GM12865 (cell line): ENCODE results near the gene NR5A2.

Experiments used
- DNase-seq: peaks from one replicate; pipeline ENCODE4 v3.0.0; 2010; ENCODE audit warnings: low read depth
- H3K4me3 ChIP-seq: 2 replicates; pipeline ENCODE4 v1.5.1; 2011; ENCODE audit warnings: mild to moderate bottlenecking, low read depth, low read length, control low read depth
- TF ChIP-seq, protein P1 (sequence below): IDR thresholded peaks from 2 replicates; pipeline ENCODE4 v1.5.1; 2011; ENCODE audit warnings: low read length, control low read depth, low read depth, inconsistent platforms; ENCODE audit not compliant: insufficient read depth; ENCODE audit errors: missing control alignments

The NR5A2 gene

DNA sequence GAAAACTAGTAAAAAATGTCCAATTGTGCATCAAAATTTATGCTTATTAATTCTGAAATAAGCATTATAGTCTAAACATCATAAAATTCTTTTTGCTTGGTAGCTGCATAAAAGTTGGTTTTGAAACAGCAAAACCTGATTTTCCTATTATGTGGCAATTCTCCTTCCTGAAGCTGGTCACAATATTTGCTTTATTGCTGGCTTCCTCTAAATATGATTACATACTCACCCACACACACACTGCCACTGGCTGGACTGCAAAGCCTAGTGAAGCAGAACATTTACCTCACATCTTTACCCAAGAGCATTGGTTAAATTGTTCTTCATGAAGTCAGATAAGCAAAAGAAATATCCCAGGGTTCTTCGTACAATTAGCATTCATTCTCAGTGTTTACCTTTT, 103.0 kb downstream of the NR5A2 start:
- TF ChIP-seq, protein P1, sequence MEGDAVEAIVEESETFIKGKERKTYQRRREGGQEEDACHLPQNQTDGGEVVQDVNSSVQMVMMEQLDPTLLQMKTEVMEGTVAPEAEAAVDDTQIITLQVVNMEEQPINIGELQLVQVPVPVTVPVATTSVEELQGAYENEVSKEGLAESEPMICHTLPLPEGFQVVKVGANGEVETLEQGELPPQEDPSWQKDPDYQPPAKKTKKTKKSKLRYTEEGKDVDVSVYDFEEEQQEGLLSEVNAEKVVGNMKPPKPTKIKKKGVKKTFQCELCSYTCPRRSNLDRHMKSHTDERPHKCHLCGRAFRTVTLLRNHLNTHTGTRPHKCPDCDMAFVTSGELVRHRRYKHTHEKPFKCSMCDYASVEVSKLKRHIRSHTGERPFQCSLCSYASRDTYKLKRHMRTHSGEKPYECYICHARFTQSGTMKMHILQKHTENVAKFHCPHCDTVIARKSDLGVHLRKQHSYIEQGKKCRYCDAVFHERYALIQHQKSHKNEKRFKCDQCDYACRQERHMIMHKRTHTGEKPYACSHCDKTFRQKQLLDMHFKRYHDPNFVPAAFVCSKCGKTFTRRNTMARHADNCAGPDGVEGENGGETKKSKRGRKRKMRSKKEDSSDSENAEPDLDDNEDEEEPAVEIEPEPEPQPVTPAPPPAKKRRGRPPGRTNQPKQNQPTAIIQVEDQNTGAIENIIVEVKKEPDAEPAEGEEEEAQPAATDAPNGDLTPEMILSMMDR, result no peak
- DNase-seq, result no peak
- H3K4me3 ChIP-seq, result no peak overlapping the region

DNA sequence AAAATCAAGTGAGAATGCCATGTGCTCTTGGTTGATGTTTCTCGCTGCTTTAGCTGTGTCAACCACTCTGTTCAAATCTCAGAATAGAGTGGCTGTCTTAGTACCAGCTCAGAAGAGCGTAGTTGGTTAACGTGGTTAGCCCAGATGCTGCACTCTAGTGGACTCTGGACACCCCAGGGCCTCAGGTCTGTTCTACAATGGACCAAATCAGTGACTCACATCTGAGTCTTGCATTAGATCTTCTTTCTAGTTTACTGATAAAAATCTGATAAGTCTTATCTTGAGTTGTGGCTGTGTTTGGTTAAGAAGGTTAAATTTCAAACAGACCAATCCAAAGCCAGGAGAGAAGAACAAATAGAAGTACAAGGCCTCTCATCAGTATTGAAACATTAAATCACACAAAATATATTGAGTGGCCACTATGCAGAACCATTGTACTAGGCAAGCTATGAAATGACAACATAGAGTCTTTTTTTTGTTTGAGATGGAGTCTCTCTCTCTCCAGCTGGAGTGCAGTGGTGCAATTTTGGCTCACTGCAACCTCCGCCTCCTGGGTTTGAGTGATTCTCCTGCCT, 104.1 kb downstream of the NR5A2 start:
- no peak overlapping the region for H3K4me3 ChIP-seq
- DNase-seq, result no peak
- TF ChIP-seq, protein P1, result no peak

DNA sequence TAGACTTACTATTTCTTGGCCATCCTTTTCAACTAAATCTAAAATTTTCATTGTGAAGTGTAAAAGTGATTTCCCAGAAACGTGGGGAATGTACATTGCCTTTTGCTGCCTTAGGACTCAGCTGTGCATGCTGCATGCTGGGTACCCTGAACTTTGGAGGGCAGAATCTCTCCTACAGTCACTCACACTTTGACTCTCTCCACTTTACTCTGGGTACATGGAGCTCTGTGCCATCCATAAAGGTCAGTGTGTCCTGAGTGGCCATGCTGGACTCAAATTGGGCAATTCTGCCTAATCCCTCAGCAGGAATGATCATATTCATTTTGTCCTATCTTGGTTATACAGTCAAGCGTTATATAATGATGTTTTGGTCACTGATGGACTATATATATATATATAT, 105.6 kb downstream of the NR5A2 start:
- H3K4me3 ChIP-seq, result no peak overlapping the region
- DNase-seq, result no peak
- TF ChIP-seq, protein P1, result no peak

DNA sequence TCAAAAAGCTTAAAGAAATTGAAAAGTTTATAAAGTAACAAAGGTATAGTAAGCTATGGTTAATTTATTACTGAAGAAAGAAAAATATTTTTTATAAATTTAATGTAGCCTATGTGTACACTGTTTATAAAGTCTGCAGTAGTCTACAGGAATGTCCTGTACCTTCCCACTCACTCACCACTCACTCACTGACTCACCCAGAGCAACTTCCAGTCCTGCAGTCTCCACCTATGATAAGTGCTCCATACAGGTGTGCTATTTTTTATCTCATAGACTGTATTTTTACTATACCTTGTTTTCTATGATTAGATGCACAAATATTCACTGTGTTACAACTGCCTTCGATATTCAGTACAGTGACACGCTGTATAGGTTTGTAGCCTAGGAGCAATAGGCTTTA, 106.6 kb downstream of the NR5A2 start:
- TF ChIP-seq, protein P1, result no peak
- no peak for DNase-seq
- no peak overlapping the region for H3K4me3 ChIP-seq

DNA sequence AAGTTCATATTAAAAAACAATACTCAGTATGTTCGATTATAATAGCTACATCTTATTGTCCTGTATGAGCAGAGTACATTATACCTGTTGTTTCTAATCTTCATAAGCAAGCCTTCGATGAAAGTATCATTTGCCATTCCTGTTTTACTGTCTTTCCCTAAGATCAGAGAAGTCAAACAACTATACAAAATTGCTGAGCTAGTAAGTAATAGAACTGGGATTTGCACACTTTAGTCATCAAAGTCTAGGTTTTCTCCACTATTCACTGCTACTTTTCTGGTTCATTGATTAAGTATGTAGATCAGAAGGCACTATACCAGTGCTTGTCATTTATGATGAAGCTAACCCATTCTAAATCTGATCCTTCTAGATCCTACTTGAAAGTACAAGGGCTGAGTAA, 108.9 kb downstream of the NR5A2 start:
- no peak for DNase-seq

DNA sequence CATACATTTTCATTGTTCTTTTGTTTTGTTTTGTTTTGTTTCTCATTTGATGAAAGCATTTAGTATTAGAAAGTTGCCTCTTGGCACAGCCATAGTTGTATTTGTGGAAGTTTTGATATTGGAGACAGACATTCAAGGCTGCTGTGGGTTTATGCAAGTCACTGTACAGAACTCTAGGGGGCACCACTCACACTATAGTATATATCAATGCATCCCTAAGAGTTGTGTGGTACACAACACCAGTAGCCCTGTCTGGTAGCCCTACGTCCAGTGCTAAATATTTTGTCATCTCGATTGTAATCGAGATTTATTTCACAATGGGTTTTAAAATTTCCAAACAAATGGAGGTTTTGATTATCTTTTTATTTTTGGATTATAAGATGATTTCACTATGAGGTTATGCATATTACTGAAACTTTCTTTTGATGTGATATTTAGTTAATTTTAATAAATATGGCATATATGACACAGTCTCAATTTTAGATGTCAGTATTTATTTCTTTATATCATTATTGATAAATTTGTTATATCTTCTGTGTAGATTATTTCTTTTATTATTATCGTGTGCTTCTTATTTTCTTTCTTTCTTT, 112.2 kb downstream of the NR5A2 start:
- TF ChIP-seq, protein P1, result peak; percentile 64
- H3K4me3 ChIP-seq, result no peak overlapping the region
- DNase-seq, result peak; percentile 77

More for the DNA sequence above, 108.9 kb downstream of the NR5A2 start:
- H3K4me3 ChIP-seq, result no peak overlapping the region
- TF ChIP-seq, protein P1, result no peak

DNA sequence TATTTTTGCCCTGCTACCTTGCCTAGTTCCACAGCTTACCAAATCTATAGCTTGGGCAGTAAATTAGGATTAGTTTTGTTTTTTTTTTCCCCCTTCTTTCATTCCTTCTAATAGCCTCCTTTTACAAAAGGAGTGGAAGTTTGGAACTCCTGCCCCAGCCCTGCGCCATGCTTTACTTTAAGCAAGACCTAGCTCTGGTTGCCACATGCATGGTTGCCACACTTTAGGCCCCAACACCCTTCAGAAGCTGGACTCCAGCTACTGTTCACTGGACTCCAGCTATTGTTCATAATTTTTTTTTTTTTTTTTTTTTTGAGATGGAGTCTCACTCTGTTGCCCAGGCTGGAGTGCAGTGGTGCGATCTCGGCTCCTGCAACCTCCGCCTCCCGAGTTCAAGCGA, 115.8 kb downstream of the NR5A2 start:
- DNase-seq, result no peak
- TF ChIP-seq, protein P1, result no peak
- H3K4me3 ChIP-seq, result no peak overlapping the region
